Kidney (tissue), 14 donors: Measurements from ENCODE around the gene ADAMTSL3. TPM values are rescaled to one million over a fixed set of nuclear protein-coding genes. Genes with fewer than 3 reads are reported as not detected.

Source experiments
- DNase-seq, 5 donors: peaks; one replicate each; pipeline ENCODE4 v3.0.0-alpha.2; 2013 to 2020
- FAIRE-seq: peaks from 2 replicates; lab custom pipeline; 2012; peaks lifted over from hg19 to GRCh38; lab: Jason Lieb, UNC
- H3K27ac ChIP-seq, 2 donors: one replicate each; pipeline ENCODE4 v1.7.0; 2013; ENCODE audit warnings: low read depth in 2 of 2, low read length in 2 of 2, inconsistent platforms in 1 of 2
- H3K27me3 ChIP-seq: one replicate; pipeline ENCODE4 v1.7.1; 2013; ENCODE audit warnings: low read length, inconsistent platforms; ENCODE audit not compliant: control insufficient read depth, insufficient read depth
- H3K36me3 ChIP-seq, 3 donors: one replicate each; pipeline versions ENCODE4 v1.7.0 to v1.7.1; 2013; ENCODE audit warnings: low read length in 3 of 3, control low read depth in 1 of 3, inconsistent platforms in 1 of 3; ENCODE audit not compliant: insufficient read depth in 3 of 3, control insufficient read depth in 2 of 3
- H3K4me1 ChIP-seq, 3 donors: one replicate each; pipeline versions ENCODE4 v1.7.0 to v1.7.1; 2013; ENCODE audit warnings: low read length in 3 of 3, inconsistent platforms in 1 of 3, low read depth in 1 of 3; ENCODE audit not compliant: control insufficient read depth in 2 of 3, insufficient read depth in 2 of 3
- H3K4me3 ChIP-seq, 3 donors: one replicate each; pipeline versions ENCODE4 v1.7.0 to v1.8.1; 2013; ENCODE audit warnings: low read length in 3 of 3, control low read depth in 1 of 3, inconsistent platforms in 1 of 3
- H3K9ac ChIP-seq, 3 donors: one replicate each; pipeline versions ENCODE4 v1.7.0 to v1.7.1; 2013; ENCODE audit warnings: low read length in 3 of 3, control low read depth in 1 of 3, inconsistent platforms in 1 of 3
- H3K9me3 ChIP-seq, 3 donors: one replicate each; pipeline versions ENCODE4 v1.7.0 to v1.7.1; 2013; ENCODE audit warnings: low read length in 3 of 3, control low read depth in 1 of 3, inconsistent platforms in 1 of 3; ENCODE audit not compliant: control insufficient read depth in 2 of 3, insufficient read depth in 1 of 3
- intact Hi-C: fragments of 100-400 bp; cut with DNase I; formaldehyde crosslinking; loops from one replicate; pipeline ENCODE4 v1.11.1; 2022
- polyA plus RNA-seq: library from polyadenylated mRNA; stranded (reverse); fragments of 350-450 nt; fragmentation: Illumina TruSeq; extraction: RNeasy Lipid Tissue Mini Kit (QIAGEN cat#74804); gene quantifications from one replicate; pipeline ENCODE4 v1.2.3, GENCODE V29; 2014; ENCODE audit warnings: low read depth, low replicate concordance; ENCODE audit not compliant: insufficient read depth
- total RNA-seq: library from RNA; stranded (reverse); fragmentation: NEBNext Ultra II Directional; extraction: Animal tissue kit (Norgen Biotek cat#: 25700); gene quantifications from one replicate; pipeline ENCODE4 v1.2.1, GENCODE V29; 2021
- TF ChIP-seq, protein P1 (sequence below): IDR thresholded peaks from 3 replicates; pipeline ENCODE4 v1.5.1; 2012; ENCODE audit warnings: mild to moderate bottlenecking, moderate library complexity, borderline replicate concordance; ENCODE audit not compliant: insufficient read depth; ENCODE audit errors: extremely low read depth
- donor health status: control.
- donor health status: control.
- donor health status: control.
- donor health status: control.
- donor health status: control.
- donor health status: DM: yes; HTN: yes; CAD: no.
- donor health status: Normal renal cell carcinoma (clear cell type).

The ADAMTSL3 gene
- total and polyA plus RNA-seq, 2 donors from 2014 or later: 1.6 to 23.4 TPM

DNA sequence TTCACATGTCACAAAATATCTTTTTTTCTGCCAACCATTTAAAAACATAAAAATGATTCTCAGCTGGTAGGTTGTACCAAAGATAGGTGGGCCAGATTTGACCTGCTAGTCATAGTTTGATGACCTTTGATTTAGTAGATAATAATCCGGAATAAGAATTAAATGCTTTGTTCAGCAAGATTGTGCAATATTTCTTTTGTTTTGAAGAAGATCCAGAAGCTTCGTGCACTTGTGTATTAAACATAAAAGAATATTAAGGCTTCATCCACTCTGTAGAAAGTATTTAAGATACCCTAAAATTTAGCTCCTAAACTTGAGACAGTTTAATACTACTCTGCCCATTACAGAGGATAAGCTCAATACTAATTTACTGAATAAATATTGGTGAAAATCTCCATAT lies 258.4 kb downstream of the ADAMTSL3 start:
- H3K36me3 ChIP-seq: no peaks in the 10 kb centered on the region
- no peaks in the 10 kb centered on the region for H3K27me3 ChIP-seq
- H3K4me3 ChIP-seq: no peak overlapping the region
- intact Hi-C loops: no loop called here
- H3K4me1 ChIP-seq: no peaks in the 10 kb centered on the region
- no peak overlapping the region for H3K9ac ChIP-seq
- H3K9me3 ChIP-seq: no peaks in the 10 kb centered on the region
- H3K27ac ChIP-seq: no peak overlapping the region
- TF ChIP-seq, protein P1, sequence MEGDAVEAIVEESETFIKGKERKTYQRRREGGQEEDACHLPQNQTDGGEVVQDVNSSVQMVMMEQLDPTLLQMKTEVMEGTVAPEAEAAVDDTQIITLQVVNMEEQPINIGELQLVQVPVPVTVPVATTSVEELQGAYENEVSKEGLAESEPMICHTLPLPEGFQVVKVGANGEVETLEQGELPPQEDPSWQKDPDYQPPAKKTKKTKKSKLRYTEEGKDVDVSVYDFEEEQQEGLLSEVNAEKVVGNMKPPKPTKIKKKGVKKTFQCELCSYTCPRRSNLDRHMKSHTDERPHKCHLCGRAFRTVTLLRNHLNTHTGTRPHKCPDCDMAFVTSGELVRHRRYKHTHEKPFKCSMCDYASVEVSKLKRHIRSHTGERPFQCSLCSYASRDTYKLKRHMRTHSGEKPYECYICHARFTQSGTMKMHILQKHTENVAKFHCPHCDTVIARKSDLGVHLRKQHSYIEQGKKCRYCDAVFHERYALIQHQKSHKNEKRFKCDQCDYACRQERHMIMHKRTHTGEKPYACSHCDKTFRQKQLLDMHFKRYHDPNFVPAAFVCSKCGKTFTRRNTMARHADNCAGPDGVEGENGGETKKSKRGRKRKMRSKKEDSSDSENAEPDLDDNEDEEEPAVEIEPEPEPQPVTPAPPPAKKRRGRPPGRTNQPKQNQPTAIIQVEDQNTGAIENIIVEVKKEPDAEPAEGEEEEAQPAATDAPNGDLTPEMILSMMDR: no peak
- no peak for FAIRE-seq
- no peak for DNase-seq

DNA sequence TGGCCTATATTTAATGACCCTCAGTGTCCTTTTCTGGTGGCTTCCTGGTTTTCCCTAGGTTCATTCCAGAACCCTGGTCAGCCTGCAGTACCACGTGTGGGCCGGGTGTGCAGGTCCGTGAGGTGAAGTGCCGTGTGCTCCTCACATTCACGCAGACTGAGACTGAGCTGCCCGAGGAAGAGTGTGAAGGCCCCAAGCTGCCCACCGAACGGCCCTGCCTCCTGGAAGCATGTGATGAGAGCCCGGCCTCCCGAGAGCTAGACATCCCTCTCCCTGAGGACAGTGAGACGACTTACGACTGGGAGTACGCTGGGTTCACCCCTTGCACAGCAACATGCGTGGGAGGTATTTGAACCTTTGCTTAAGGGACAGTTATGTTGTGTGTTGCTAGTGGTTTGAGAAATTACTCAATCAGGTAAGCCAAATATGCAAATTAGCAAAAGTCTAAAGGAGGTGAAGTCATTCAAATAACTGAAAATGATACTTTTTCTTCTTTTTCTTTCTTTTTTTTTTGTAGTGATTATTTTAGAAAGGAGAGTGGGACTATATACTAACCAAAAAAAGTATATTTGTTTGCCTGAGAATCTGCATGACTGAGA lies 259.2 kb downstream of the ADAMTSL3 start:
- Histone ChIP-seq H3K9me3 (no peaks in the 10 kb centered on the region), H3K4me1 (no peaks in the 10 kb centered on the region), H3K27me3 (no peaks in the 10 kb centered on the region), H3K36me3 (no peaks in the 10 kb centered on the region), H3K4me3 (no peak overlapping the region), H3K9ac (no peak overlapping the region), H3K27ac (no peak overlapping the region)
- TF ChIP-seq, protein P1: no peak
- DNase-seq (no peak), FAIRE-seq (no peak)
- intact Hi-C loops: no loop called here

DNA sequence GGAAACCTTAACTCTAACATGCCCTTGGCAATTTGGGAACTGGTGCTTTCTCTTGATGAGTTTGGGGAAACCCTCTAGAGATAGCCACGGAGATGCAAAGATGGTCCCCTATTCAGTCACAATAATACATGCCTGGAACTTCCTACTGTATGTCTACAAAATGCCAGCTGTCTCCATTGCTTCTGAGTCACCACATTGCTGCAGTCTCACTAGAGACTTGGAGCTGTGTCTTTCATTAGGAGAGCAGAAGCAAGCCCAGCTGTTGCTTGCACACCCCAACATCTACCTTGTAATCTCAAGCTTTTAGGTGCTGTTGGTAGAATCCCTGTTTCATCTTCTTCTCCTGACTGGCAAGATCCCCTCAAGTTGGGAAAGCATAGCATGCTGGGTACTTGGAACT lies 261.0 kb downstream of the ADAMTSL3 start:
- FAIRE-seq (no peak), DNase-seq (no peak)
- H3K27me3 ChIP-seq: no peaks in the 10 kb centered on the region
- intact Hi-C loops: no loop called here
- H3K27ac ChIP-seq: no peak overlapping the region
- H3K36me3 ChIP-seq: no peaks in the 10 kb centered on the region
- TF ChIP-seq, protein P1: no peak
- no peak overlapping the region for H3K4me3 ChIP-seq
- no peak overlapping the region for H3K9ac ChIP-seq
- H3K4me1 ChIP-seq: no peaks in the 10 kb centered on the region
- no peaks in the 10 kb centered on the region for H3K9me3 ChIP-seq

DNA sequence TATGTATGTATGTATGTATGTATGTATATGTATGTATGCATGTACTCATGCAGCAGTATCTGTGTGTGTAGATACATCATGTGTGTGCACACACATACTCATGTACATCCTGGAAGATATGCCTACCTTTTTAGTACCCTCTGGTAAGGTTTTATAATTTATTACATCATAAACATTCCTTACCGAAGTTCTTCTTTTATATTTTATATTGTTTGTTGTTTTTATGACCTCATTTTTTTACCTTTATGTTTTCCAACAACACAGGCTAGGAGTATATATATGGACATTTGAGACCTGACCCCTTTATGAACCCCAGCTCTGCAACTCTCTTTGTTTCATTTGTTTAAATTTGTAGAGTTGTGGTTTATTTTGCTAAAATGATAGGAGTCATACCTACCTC lies 263.5 kb downstream of the ADAMTSL3 start:
- no peaks in the 10 kb centered on the region for H3K27me3 ChIP-seq
- no peaks in the 10 kb centered on the region for H3K36me3 ChIP-seq
- no peaks in the 10 kb centered on the region for H3K4me1 ChIP-seq
- TF ChIP-seq, protein P1: no peak
- H3K27ac ChIP-seq: no peak overlapping the region
- H3K9ac ChIP-seq: no peak overlapping the region
- intact Hi-C loops: no loop called here
- no peaks in the 10 kb centered on the region for H3K9me3 ChIP-seq
- DNase-seq (no peak), FAIRE-seq (no peak)
- H3K4me3 ChIP-seq: no peak overlapping the region
